Stimulated activated CD8-positive, alpha-beta memory T cell treated with anti-CD3 and anti-CD28 coated beads, Interleukin-7, amount 100 ng/mL, for 48 hours (primary cell): ENCODE data around the gene BCO2.
A peak's percentile ranks its signal among the peaks of the same experiment; 100 is the strongest.

Experiments
- DNase-seq, 2 donors: peaks; one replicate each; pipeline ENCODE4 v3.0.0-alpha.2; 2020; ENCODE audit warnings: low read depth in 1 of 2; ENCODE audit errors: extremely low read depth in 1 of 2

The BCO2 gene

GRCh38 chr11:112212710-112213109 is 37.4 kb downstream of the BCO2 start:
- no peak for DNase-seq

GRCh38 chr11:112213753-112214152 is 38.4 kb downstream of the BCO2 start:
- DNase-seq, result no peak

- no peak for DNase-seq
These were observed 40.3 kb downstream of the BCO2 start for GRCh38 chr11:112215621-112216020.

GRCh38 chr11:112216561-112217105 is 41.3 kb downstream of the BCO2 start:
- no peak for DNase-seq

- DNase-seq, result no peak
These were observed 44.3 kb downstream of the BCO2 start for GRCh38 chr11:112219476-112220232.

GRCh38 chr11:112221274-112221835 is 46.0 kb downstream of the BCO2 start:
- no peak for DNase-seq

- no peak for DNase-seq
These were observed 47.0 kb downstream of the BCO2 start for GRCh38 chr11:112222303-112222702.

- no peak for DNase-seq
These were observed 47.8 kb downstream of the BCO2 start for GRCh38 chr11:112223121-112223520.

GRCh38 chr11:112223754-112224532 is 48.6 kb downstream of the BCO2 start:
- no peak for DNase-seq

GRCh38 chr11:112225753-112226061 is 50.4 kb downstream of the BCO2 start:
- DNase-seq, result no peak

- DNase-seq, result peak; percentile 66 to 69
These were observed 50.9 kb downstream of the BCO2 start, which contains the start of gene PTS for GRCh38 chr11:112226062-112226830. Gene PTS, plus strand, starts transcription at chr11:112226428. Its CDS starts 16 bp downstream, at chr11:112226444.

GRCh38 chr11:112226831-112227401 is 51.6 kb downstream of the BCO2 start:
- no peak for DNase-seq

GRCh38 chr11:112227471-112227870 is 52.2 kb downstream of the BCO2 start:
- DNase-seq, result no peak

- DNase-seq, result no peak
These were observed 53.4 kb downstream of the BCO2 start for GRCh38 chr11:112228706-112229105.

GRCh38 chr11:112229159-112229558 is 53.8 kb downstream of the BCO2 start:
- no peak for DNase-seq

GRCh38 chr11:112229746-112230433 is 54.6 kb downstream of the BCO2 start:
- DNase-seq, result no peak

- DNase-seq, result no peak
These were observed 56.6 kb downstream of the BCO2 start for GRCh38 chr11:112231952-112232351.

- DNase-seq, result no peak
These were observed 60.6 kb downstream of the BCO2 start for GRCh38 chr11:112235750-112236390.

- DNase-seq, result no peak
These were observed 62.1 kb downstream of the BCO2 start for GRCh38 chr11:112237451-112237850.
